Adrenal gland (tissue), 12 donors: Measurements from ENCODE around the gene LGALSL. TPM values are rescaled to one million over a fixed set of nuclear protein-coding genes. Genes with fewer than 3 reads are reported as not detected.

Experiments used
- DNase-seq, 7 donors: peaks; one replicate each; pipeline ENCODE4 v3.0.0-alpha.2; 2019 to 2020
- H3K27ac ChIP-seq, 5 donors: fragments of 200-600 bp; sonication (generic) in 4 of 5; 1 replicate in 3 of 5; 2 replicates in 2 of 5; pipeline versions ENCODE4 v1.5.1 to v1.8.0; 2016 to 2020; ENCODE audit warnings: mild to moderate bottlenecking in 1 of 5
- H3K27me3 ChIP-seq: fragments of 200-600 bp; 2 replicates; pipeline ENCODE4 v1.8.0; 2021
- H3K36me3 ChIP-seq, 2 donors: fragments of 200-600 bp; replicated peaks in 1 of 2; 1 replicate in 1 of 2; 2 replicates in 1 of 2; pipeline versions ENCODE4 v1.5.1 to v1.8.0; 2018 to 2022
- H3K4me1 ChIP-seq, 2 donors: fragments of 200-600 bp; replicated peaks in 1 of 2; 1 replicate in 1 of 2; 2 replicates in 1 of 2; pipeline versions ENCODE4 v1.5.1 to v1.8.0; 2018 to 2021
- H3K4me3 ChIP-seq, 4 donors: fragments of 200-600 bp; sonication (generic) in 3 of 4; one replicate each; pipeline ENCODE4 v1.5.1; 2016 to 2018
- H3K9me3 ChIP-seq, 3 donors: fragments of 200-600 bp; sonication (generic) in 1 of 3; replicated peaks in 1 of 3; 1 replicate in 2 of 3; 2 replicates in 1 of 3; pipeline versions ENCODE4 v1.5.1 to v1.8.0; 2016 to 2021
- POLR2A ChIP-seq, 2 donors: fragments of 450-650 bp; IDR thresholded peaks; one replicate each; pipeline ENCODE4 v1.6.1; 2017; ENCODE audit warnings: antibody characterized with exemption in 2 of 2, mild to moderate bottlenecking in 2 of 2, moderate library complexity in 1 of 2
- WGBS, 4 donors: extraction: QIAGEN DNeasy Blood & Tissue Kit in 2 of 4; methylation state at CpG; one replicate each; pipeline versions ENCODE4 v1.1.5 to v1.1.7; 2013 to 2017; 5-methylcytosine and 5-hydroxymethylcytosine counted together
- intact Hi-C, 2 donors: fragments of 100-400 bp; cut with DNase I; formaldehyde crosslinking; loops; one replicate each; pipeline versions ENCODE4 v1.14.1 to v1.15.0; 2022 to 2023
- polyA plus RNA-seq, 3 donors: library from polyadenylated mRNA; stranded (reverse); fragments of 200-250 nt in 2 of 3; fragments of 350-450 nt in 1 of 3; fragmentation: Illumina TruSeq in 1 of 3; extraction: RNeasy Lipid Tissue Mini Kit (QIAGEN cat#74804) in 1 of 3; gene quantifications; one replicate each; pipeline ENCODE4 v1.2.3, GENCODE V29; 2013 to 2014
- total RNA-seq, 9 donors: library from RNA; depleted of rRNA in 4 of 9; stranded (reverse); fragments of >200 nt in 4 of 9; fragments of 120-200 nt in 1 of 9; fragmentation: NEBNext Ultra II Directional in 1 of 9; extraction: Animal tissue kit (Norgen Biotek cat#: 25700) in 1 of 9; gene quantifications; one replicate each; pipeline versions ENCODE4 v1.1.0 to v1.2.4, GENCODE V29; 2013 to 2023
- TF ChIP-seq, protein P1 (sequence below), 6 experiments: fragments of 450-650 bp in 4 of 6; fragments of 200-600 bp in 2 of 6; sonication (generic) in 1 of 6; IDR thresholded peaks; 1 replicate in 5 of 6; 2 replicates in 1 of 6; pipeline versions ENCODE4 v1.5.1 to v1.8.0; 2016 to 2021; ENCODE audit warnings: antibody characterized with exemption in 6 of 6, mild to moderate bottlenecking in 2 of 6, moderate library complexity in 1 of 6
- donor health status: healthy with polysubstance abuse.
- donor health status: Bipolar disorder and iron deficiency.
- donor health status: DM: yes; HTN: yes; CAD: no.
- donor health status: DM: no; HTN: no; CAD: no.
- donor health status: DM: no; HTN: no; CAD: no.
- donor health status: DM: yes; HTN: yes; CAD: no.

Gene LGALSL
- total and polyA plus RNA-seq, 12 donors, result 13.4 to 79.5 (median 31.3) TPM

DNA sequence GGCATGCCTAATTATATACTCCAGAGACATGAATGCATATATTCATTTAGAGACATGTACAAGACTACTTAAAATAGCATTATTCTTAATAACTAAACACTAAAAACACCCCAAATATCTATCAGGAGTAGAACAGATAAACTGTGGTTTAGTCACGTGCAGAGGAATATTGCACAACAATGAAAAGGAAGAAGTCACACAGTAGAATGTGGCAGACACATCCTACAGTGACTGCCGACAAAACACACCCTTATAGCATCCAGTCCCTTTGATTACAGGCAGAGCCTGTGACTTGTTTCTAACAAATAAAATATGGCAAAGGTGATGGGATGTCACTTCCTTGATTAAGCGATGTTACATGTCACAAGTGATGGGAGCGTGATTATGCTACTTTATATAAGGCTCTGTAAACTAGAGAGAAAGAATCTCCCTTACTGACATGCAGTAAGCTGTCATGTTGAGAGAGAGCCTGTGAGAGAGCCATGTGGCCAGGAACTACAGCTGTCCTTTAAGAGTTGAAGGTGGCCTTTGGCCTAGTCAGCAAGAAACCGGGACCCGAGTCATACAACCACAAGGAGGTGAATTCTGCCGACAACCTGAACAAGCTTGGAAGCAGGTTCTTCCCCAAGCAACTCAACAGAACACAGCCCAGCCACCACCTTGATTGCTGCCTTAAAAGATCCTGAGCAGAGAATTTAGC lies 39.1 kb upstream of the LGALSL start:
- 83 to 93% (median 91%) methylated on average over 7 of the region's 7 CpGs for WGBS, 4 donors
- TF ChIP-seq POLR2A (IDR thresholded peaks at IDR 0.05), result no peak
- TF ChIP-seq, protein P1, sequence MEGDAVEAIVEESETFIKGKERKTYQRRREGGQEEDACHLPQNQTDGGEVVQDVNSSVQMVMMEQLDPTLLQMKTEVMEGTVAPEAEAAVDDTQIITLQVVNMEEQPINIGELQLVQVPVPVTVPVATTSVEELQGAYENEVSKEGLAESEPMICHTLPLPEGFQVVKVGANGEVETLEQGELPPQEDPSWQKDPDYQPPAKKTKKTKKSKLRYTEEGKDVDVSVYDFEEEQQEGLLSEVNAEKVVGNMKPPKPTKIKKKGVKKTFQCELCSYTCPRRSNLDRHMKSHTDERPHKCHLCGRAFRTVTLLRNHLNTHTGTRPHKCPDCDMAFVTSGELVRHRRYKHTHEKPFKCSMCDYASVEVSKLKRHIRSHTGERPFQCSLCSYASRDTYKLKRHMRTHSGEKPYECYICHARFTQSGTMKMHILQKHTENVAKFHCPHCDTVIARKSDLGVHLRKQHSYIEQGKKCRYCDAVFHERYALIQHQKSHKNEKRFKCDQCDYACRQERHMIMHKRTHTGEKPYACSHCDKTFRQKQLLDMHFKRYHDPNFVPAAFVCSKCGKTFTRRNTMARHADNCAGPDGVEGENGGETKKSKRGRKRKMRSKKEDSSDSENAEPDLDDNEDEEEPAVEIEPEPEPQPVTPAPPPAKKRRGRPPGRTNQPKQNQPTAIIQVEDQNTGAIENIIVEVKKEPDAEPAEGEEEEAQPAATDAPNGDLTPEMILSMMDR (IDR thresholded peaks at IDR 0.05), result no peak
- Histone ChIP-seq H3K27me3 (no peaks in the 10 kb centered on the region), H3K9me3 (no peaks in the 10 kb centered on the region), H3K36me3 (no peaks in the 10 kb centered on the region), H3K4me3 (no peak overlapping the region), H3K4me1 (peaks cover 0 to 4% of the 10 kb centered on the region in 2 donors), H3K27ac (no peak overlapping the region)
- no peak for DNase-seq
- intact Hi-C loops, result no loop called here

DNA sequence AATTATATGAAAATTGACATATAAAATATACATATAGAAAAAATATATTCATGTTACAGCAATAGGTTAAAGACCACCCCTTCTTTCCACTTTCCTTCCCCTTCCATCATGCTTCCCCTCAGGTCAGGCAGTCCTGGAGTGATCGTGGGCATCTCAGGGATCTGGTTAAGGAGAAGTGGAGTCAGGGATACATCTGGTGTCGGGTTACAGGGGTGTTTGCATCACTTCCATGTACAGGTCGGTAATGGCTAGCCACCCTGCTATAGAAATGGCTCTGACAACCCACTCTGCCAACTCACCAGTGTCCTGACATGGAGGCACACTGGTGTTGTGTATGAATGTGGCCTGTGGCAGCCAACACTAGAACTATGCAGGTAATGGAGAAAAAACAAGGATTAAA lies 36.3 kb upstream of the LGALSL start:
- Histone ChIP-seq H3K4me1 (peaks cover 0 to 4% of the 10 kb centered on the region in 2 donors), H3K36me3 (no peaks in the 10 kb centered on the region), H3K9me3 (no peaks in the 10 kb centered on the region), H3K27me3 (no peaks in the 10 kb centered on the region), H3K27ac (no peak overlapping the region), H3K4me3 (no peak overlapping the region)
- no peak for TF ChIP-seq POLR2A (IDR thresholded peaks at IDR 0.05)
- TF ChIP-seq, protein P1 (IDR thresholded peaks at IDR 0.05), result no peak
- intact Hi-C loops, result no loop called here
- no peak for DNase-seq
- 83 to 87% (median 85%) methylated on average over 3 of the region's 3 CpGs for WGBS, 4 donors

DNA sequence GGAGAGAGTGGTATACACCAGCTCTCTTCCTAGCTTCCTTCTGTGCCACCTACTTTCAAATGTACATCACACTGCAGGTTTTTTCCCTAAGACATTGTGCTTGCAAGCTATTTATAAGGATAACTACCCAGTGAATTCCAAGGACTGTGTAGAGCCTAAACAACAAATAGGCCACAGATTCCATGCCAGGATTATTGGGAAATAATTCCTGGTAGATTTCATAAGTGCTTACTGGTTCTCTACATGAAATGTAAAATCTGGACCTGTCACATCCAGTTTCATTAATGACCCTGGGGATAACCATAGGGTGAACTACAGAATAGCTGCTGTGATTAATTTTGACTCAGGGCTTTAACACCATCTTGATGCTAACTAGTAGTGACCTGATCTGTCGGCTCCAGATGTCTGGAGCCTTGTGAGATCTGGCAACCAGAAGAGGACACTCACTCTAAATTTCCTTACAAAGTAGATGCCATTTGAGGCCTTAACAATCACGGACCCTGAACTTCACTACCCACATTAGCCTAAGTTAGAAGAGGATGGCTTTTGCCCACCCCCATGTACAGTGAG lies 34.3 kb upstream of the LGALSL start:
- Histone ChIP-seq H3K36me3 (no peaks in the 10 kb centered on the region), H3K27ac (no peak overlapping the region), H3K27me3 (no peaks in the 10 kb centered on the region), H3K4me1 (peaks cover 0 to 4% of the 10 kb centered on the region in 2 donors), H3K4me3 (no peak overlapping the region), H3K9me3 (no peaks in the 10 kb centered on the region)
- TF ChIP-seq, protein P1 (IDR thresholded peaks at IDR 0.05), result no peak
- no peak for TF ChIP-seq POLR2A (IDR thresholded peaks at IDR 0.05)
- no peak for DNase-seq
- intact Hi-C loops, result no loop called here
- WGBS, 4 donors, result 90 to 93% (median 90%) methylated on average over 2 of the region's 2 CpGs

DNA sequence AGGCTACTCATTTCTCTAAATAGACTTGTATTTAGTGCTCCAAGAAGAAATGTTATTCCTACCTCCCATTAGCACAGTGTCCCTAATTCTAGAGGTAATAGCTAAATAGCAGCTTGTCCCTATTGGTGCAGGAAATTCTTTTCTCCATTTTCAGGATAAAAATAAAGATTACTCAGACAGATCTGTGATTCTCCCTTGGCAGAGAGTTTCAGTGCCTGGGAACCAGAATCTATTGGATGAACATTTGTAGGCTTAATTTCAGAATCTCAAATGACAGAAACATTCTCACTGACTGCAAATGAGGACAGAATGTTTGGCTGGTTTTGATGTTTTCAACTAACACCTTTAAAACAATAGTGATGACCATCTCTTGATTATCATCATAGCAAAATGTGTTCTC lies 33.3 kb upstream of the LGALSL start:
- H3K9me3 ChIP-seq, result no peaks in the 10 kb centered on the region
- H3K36me3 ChIP-seq, result no peaks in the 10 kb centered on the region
- intact Hi-C loops, result no loop called here
- H3K4me3 ChIP-seq, result no peak overlapping the region
- H3K27me3 ChIP-seq, result no peaks in the 10 kb centered on the region
- no peak for TF ChIP-seq POLR2A (IDR thresholded peaks at IDR 0.05)
- TF ChIP-seq, protein P1 (IDR thresholded peaks at IDR 0.05), result no peak
- DNase-seq, result no peak
- H3K4me1 ChIP-seq, result peaks cover 0 to 4% of the 10 kb centered on the region in 2 donors
- H3K27ac ChIP-seq, result no peak overlapping the region
